HG03565 (cell line): ENCODE measurements around the gene NCR1.
"Not testable (repeated sequence)": the region's sequence is repeated elsewhere in the genome, so short reads cannot be mapped to it uniquely, and the experiment has no call there.

Experiments used
- ATAC-seq: cut with Tn5 transposase; IDR thresholded peaks from one replicate; pipeline ENCODE4 v1.9.1; 2021; ENCODE audit warnings: mild to moderate bottlenecking, moderate library complexity; ENCODE audit not compliant: unreplicated experiment

NCR1 gene

DNA sequence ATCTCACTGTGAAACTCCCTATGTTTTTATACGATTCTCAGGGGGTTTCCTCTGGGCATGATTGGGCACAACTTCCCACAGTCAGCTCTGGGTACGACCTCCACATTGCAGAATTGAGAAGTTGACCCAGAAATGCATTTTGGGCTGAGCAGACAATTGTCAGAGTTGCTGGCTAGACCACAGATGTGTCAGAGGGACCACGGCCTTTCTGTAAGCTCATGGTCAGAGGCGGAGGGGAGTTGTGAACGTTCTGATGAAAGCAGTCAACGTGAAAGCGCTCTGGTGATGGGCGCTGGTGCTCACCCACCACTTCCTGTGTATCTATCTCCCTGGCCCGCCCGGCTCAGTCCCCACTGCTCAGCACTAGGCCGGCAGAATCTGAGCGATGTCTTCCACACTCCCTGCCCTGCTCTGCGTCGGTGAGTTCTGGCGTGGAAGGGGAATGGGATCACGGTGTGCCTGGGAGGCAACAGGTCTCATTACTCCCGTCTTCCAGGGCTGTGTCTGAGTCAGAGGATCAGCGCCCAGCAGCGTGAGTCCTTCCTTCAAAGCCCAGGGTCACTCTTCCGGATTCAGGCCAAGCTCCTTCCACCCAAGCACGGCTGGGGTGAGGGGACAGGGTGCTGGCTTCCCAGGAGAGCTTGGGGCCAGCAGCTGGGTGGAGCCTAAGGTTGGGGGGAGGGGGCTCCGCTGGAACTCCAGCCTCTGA, at the start of gene NCR1:
Gene NCR1 (plus strand): TSS at position 346 of the 709 bp plus-strand sequence. CDS start 40 bp downstream, at position 386.
- ATAC-seq = no peak

DNA sequence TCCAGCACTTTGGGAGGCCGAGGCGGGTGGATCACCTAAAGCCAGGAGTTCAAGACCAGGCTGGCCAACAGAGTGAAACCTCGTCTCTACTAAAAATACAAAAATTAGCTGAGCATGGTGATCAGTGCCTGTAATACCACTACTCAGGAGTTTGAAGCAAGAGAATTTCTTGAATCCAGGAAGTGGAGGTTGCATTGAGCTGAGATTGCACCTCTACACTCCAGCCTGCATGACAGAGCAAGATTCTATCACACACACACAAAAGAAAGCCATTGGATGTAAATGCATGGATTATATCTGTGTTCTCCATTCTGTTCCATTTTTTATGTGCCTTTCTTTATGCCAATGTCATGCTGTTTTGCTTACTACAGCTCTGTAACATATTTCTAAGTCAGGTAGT, 47.5 kb upstream of the NCR1 start:
- not testable (repeated sequence) for ATAC-seq

DNA sequence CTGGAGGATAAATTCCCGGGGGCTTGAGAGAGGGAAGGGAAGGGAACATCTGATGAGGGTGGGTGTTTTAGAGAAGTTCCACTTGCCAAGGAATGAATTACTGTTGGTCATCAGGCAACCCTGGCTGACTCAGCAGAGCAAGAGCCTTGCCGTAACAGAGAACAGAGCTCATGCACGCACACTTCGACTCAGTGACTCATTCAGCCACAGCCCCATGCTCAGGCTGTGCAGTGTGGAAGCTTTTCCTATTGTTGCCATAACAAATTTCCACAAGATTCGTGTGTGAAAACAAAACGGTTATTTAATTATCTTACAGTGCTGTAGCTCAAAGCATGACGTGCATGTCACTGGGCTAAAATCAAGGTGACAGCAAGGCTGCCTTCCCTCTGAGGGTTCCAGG, 46.5 kb upstream of the NCR1 start:
- not testable (repeated sequence) for ATAC-seq

DNA sequence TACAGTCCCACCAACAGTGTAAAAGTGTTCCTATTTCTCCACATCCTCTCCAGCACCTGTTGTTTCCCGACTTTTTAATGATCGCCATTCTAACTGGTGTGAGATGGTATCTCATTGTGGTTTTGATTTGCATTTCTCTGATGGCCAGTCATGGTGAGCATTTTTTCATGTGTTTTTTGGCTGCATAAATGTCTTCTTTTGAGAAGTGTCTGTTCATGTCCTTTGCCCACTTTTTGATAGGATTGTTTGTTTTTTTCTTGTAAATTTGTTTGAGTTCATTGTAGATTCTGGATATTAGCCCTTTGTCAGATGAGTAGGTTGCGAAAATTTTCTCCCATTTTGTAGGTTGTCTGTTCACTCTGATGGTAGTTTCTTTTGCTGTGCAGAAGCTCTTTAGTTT, 42.5 kb upstream of the NCR1 start:
- not testable (repeated sequence) for ATAC-seq

GRCh38 chr19:54871696-54872095, 34.3 kb upstream of the NCR1 start:
- ATAC-seq = no peak

GRCh38 chr19:54873990-54874389, 32.0 kb upstream of the NCR1 start, which contains the start of gene FCAR:
FCAR (plus strand) TSS chr19:54874235; CDS start chr19:54874290, 55 bp downstream.
- ATAC-seq = no peak

DNA sequence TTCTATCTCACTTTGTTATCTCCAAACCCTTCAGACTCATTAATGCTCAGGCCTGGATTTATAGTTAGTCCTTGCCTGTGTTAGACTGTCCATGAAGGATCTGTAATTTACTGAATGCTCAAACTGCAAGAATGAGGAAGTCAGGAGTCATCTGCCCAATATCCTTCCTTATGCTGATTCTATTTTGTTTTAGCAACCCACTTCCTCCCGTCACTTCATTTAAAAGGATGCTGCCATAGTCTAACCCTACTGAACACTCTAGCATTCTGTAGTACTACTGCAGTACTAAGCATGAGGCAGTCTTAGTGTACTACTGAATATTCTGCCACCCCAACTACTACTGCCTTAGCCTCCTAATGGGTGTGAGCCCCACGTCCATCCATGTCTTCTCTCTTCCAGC, 30.4 kb upstream of the NCR1 start:
- ATAC-seq = no peak

GRCh38 chr19:54877471-54877870, 28.5 kb upstream of the NCR1 start:
- ATAC-seq = no peak

DNA sequence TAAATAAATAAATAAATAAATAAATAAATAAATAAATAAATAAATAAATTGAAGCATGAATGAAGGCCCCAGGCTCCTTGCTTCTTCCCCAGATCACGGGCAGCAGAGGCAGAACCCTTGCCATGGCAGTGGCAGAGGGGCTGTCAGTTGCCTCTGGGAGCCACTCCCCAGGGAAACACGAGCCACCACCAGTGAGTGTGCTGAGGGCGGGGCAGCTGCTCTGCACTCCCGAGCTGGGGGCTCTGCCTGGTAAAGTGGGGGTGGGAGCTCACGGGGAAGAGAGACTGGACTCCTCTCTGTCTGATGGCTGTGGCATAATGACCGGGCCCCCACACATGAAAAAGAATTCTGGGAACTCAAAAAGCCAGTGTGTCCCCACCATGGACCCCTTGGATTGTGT, 24.1 kb upstream of the NCR1 start:
- ATAC-seq = no peak

GRCh38 chr19:54882758-54883157, 23.2 kb upstream of the NCR1 start:
- ATAC-seq = no peak

- no peak for ATAC-seq
These were observed 22.7 kb upstream of the NCR1 start for GRCh38 chr19:54883228-54883627.

GRCh38 chr19:54888239-54888638, 17.7 kb upstream of the NCR1 start:
- no peak for ATAC-seq

GRCh38 chr19:54889566-54889965, 16.4 kb upstream of the NCR1 start:
- ATAC-seq = no peak

- no peak for ATAC-seq
These were observed 12.5 kb upstream of the NCR1 start for GRCh38 chr19:54893406-54893805.

DNA sequence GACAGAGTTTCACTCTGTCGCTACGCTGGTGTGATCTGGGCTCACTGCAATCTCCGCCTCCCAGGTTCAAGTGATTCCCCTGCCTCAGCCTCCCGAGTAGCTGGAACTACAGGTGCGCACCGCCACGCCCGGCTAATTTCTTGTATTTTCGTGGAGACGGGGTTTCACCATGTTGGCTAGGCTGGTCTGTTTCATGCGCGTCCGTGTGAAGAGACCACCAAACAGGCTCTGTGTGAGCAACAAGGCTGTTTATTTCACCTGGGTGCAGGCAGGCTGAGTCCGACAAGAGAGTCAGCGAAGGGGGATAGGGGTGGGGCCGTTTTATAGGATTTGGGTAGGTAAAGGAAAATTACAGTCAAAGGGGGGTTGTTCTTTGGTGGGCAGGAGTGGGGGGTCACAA, 11.8 kb upstream of the NCR1 start:
- not testable (repeated sequence) for ATAC-seq

GRCh38 chr19:54896036-54896435, 9.9 kb upstream of the NCR1 start:
- ATAC-seq = no peak

DNA sequence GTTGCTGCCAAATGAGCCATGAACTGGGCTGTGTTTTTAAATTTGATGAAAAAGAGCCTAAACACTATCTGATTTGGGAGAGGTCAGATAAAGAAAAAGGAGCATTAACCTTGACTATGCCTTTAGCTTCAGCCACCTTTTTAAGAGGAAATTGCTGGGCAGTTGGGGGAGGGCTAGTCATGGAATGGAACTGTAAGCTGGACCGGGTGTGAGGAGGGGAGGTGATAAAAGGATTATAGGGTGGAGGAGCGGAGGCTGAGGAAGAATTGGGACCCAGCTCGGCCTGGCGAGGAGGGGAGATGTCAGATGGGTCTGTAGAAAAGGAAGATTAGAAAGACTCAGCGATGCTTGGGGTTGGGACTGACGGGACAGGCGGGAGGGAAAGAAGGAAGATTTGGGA, 7.3 kb upstream of the NCR1 start:
- ATAC-seq = not testable (repeated sequence)

- ATAC-seq = not testable (repeated sequence)
These were observed 6.3 kb upstream of the NCR1 start for GRCh38 chr19:54899646-54900045.

DNA sequence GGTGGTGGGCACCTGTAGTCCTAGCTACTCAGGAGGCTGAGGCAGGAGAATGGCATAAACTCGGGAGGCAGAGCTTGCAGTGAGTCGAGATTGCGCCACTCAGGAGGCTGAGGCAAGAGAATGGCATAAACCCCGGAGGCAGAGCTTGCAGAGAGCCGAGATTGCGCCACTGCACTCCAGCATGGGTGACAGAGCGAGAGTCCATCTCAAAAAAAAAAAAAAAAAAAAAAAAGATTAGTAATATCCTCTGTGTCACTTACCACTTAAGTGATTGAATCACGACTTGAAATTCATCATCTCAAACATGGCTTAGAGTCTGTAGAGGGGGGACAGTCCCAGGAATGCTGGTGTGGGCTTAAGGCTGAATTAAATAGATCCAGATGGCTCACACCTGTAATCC, 4.8 kb upstream of the NCR1 start:
- ATAC-seq = not testable (repeated sequence)

GRCh38 chr19:54902061-54902460, 3.9 kb upstream of the NCR1 start:
- no peak for ATAC-seq

DNA sequence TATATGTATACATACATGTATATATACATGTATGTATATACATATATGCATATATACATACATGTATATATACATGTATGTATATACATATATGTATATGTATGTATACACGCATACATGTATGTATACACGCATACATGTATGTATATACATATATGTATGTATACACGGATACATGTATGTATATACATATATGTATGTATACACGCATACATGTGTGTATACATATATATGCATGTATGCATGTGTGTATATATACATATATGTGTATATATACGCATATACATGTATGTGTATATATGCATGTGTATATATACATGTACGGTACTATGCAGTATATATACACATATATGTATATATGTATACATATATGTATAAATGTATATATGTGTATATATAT, 2.6 kb upstream of the NCR1 start:
- ATAC-seq = no peak

DNA sequence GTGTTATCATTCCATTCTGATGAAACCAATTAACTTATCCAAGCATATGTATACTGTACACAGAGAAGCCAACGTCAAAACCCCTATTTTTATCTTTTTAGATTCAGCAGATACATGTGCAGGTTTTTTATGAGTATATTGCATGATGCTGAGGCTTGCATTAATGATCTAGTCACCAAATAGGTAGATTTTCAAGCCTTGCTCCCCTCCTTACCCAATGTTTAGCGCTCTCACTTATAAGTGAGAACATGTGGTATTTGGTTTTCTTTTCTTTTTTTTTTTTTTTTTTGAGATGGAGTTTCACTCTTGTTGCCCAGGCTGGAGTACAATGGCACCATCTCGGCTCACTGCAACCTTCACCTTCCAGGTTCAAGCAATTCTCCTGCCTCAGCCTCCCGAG, 1.7 kb upstream of the NCR1 start:
- ATAC-seq = not testable (repeated sequence)

DNA sequence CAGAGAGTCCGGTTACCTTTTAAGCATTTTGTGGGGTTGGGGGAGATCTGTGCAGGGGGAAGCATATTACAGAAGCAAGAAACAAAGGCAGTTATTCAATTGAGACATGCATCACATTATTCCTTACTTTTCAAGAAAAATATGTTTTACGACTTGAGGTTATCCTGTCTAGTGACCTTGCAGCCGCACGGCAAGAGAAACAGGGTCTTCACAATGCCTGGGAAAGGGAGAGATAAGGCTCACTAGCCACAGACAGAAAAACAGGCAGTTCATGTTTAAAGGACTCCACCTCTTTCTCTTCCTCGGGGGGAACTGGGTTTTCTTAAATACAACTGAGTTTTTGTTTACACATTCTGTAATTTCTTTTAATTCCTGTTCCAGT, 536 bp upstream of the NCR1 start:
- ATAC-seq = no peak
